DND-41 (cell line): ENCODE measurements around the gene AHNAK.

Experiments
- ATAC-seq: fragments of 200-7000 bp; cut with Tn5 transposase; 3 replicates; pipeline ENCODE4 v1.9.1; 2021; ENCODE audit warnings: low read depth; ENCODE audit not compliant: insufficient read depth
- DNase-seq: peaks from one replicate; pipeline ENCODE4 v3.0.0-alpha.2; 2020
- H2AFZ ChIP-seq: 2 replicates; pipeline ENCODE4 v1.6.0; 2012; ENCODE audit warnings: low read depth, low read length
- H3K27ac ChIP-seq: 2 replicates; pipeline ENCODE4 v1.5.1; 2012; ENCODE audit warnings: low read length, inconsistent platforms
- H3K27me3 ChIP-seq: fragments of 200-600 bp; sonication (generic); 2 replicates; pipeline ENCODE4 v1.6.0; 2012; ENCODE audit warnings: low read length, mild to moderate bottlenecking, inconsistent platforms; ENCODE audit not compliant: insufficient read depth, poor library complexity
- H3K36me3 ChIP-seq: 2 replicates; pipeline ENCODE4 v1.5.1; 2012; ENCODE audit warnings: low read length, inconsistent platforms; ENCODE audit not compliant: insufficient read depth
- H3K4me1 ChIP-seq: 2 replicates; pipeline ENCODE4 v1.5.1; 2012; ENCODE audit warnings: mild to moderate bottlenecking, low read length; ENCODE audit not compliant: insufficient read depth
- H3K4me2 ChIP-seq: 2 replicates; pipeline ENCODE4 v1.6.0; 2012; ENCODE audit warnings: mild to moderate bottlenecking, moderate library complexity, low read length, inconsistent platforms; ENCODE audit not compliant: insufficient read depth
- H3K4me3 ChIP-seq, 2 experiments: fragments of 200-600 bp in 1 of 2; shearing (Covaris generic) in 1 of 2; 2 replicates each; pipeline ENCODE4 v1.5.1; 2012 to 2016; ENCODE audit warnings: inconsistent platforms in 2 of 2, low read length in 2 of 2, mild to moderate bottlenecking in 2 of 2, low read depth in 1 of 2, moderate library complexity in 1 of 2
- H3K79me2 ChIP-seq: 2 replicates; pipeline ENCODE4 v1.6.0; 2012; ENCODE audit warnings: low read length, inconsistent platforms; ENCODE audit not compliant: insufficient read depth
- H3K9ac ChIP-seq: 2 replicates; pipeline ENCODE4 v1.6.0; 2012; ENCODE audit warnings: low read depth, mild to moderate bottlenecking, inconsistent platforms, low read length, moderate library complexity
- H3K9me3 ChIP-seq: 2 replicates; pipeline ENCODE4 v1.5.1; 2012; ENCODE audit warnings: low read length, moderate library complexity, mild to moderate bottlenecking, inconsistent platforms; ENCODE audit not compliant: insufficient read depth, severe bottlenecking
- H4K20me1 ChIP-seq: 2 replicates; pipeline ENCODE4 v1.6.0; 2012; ENCODE audit warnings: low read length; ENCODE audit not compliant: insufficient read depth
- CTCF ChIP-seq: IDR thresholded peaks from 2 replicates; pipeline ENCODE4 v1.5.1; 2012; ENCODE audit warnings: borderline replicate concordance, low read length, moderate library complexity, mild to moderate bottlenecking; ENCODE audit not compliant: poor library complexity, severe bottlenecking; ENCODE audit errors: extremely low read depth
- EZH2 ChIP-seq: IDR thresholded peaks from 3 replicates; pipeline ENCODE4 v1.6.1; 2012; ENCODE audit warnings: borderline replicate concordance, low read depth, mild to moderate bottlenecking, moderate library complexity, low read length, inconsistent platforms; ENCODE audit not compliant: severe bottlenecking

The AHNAK gene

GRCh38 chr11:62477927-62478326 lies 68.7 kb downstream of the AHNAK start:
- Histone ChIP-seq H3K9ac (no peak overlapping the region), H2AFZ (no peak overlapping the region)
- TF ChIP-seq CTCF, result no peak
- no peak for TF ChIP-seq EZH2

GRCh38 chr11:62472063-62472884 lies 74.3 kb downstream of the AHNAK start:
- Histone ChIP-seq H2AFZ (no peak overlapping the region), H3K4me2 (no peak overlapping the region), H4K20me1 (no peaks in the 10 kb centered on the region), H3K9me3 (no peaks in the 10 kb centered on the region), H3K36me3 (no peaks in the 10 kb centered on the region), H3K4me3 (no peak overlapping the region), H3K27ac (no peak overlapping the region), H3K4me1 (no peaks in the 10 kb centered on the region), H3K27me3 (no peaks in the 10 kb centered on the region), H3K9ac (no peak overlapping the region), H3K79me2 (no peaks in the 10 kb centered on the region)
- no peak for TF ChIP-seq EZH2
- no peak for TF ChIP-seq CTCF
- ATAC-seq, result peak; percentile 50; the same call in 1 of the 3 replicates
- DNase-seq, result no peak

More at GRCh38 chr11:62477927-62478326, 68.7 kb downstream of the AHNAK start:
- Histone ChIP-seq H3K36me3 (no peaks in the 10 kb centered on the region), H3K27ac (no peak overlapping the region), H3K4me1 (no peaks in the 10 kb centered on the region), H3K4me2 (no peak overlapping the region), H3K27me3 (no peaks in the 10 kb centered on the region), H3K79me2 (no peaks in the 10 kb centered on the region), H4K20me1 (no peaks in the 10 kb centered on the region), H3K4me3 (no peak overlapping the region), H3K9me3 (no peaks in the 10 kb centered on the region)
- ATAC-seq (no peak), DNase-seq (no peak)

GRCh38 chr11:62471603-62472002 lies 75.0 kb downstream of the AHNAK start:
- ATAC-seq, result no peak
- DNase-seq, result no peak
- Histone ChIP-seq H4K20me1 (no peaks in the 10 kb centered on the region), H3K4me3 (no peak overlapping the region), H3K4me1 (no peaks in the 10 kb centered on the region), H3K27ac (no peak overlapping the region), H3K4me2 (no peak overlapping the region), H3K79me2 (no peaks in the 10 kb centered on the region), H3K9ac (no peak overlapping the region), H3K36me3 (no peaks in the 10 kb centered on the region), H3K9me3 (no peaks in the 10 kb centered on the region), H3K27me3 (no peaks in the 10 kb centered on the region), H2AFZ (no peak overlapping the region)
- TF ChIP-seq EZH2 (no peak), CTCF (no peak)
